Stimulated activated CD4-positive, alpha-beta T cell treated with anti-CD3 and anti-CD28 coated beads, Interleukin-4, amount 100 ng/mL, for 48 hours (primary cell): ENCODE results near the gene LRRC51.

Experiments
- DNase-seq, 2 donors: peaks; one replicate each; pipeline ENCODE4 v3.0.0-alpha.2; 2020; ENCODE audit warnings: low read depth in 2 of 2

The LRRC51 gene

GRCh38 chr11:72080326-72081183 lies at the start of gene LRRC51, which contains the start of gene NUMA1:
LRRC51 (plus strand) TSS chr11:72080850; CDS start chr11:72089084, 8,234 bp downstream.
NUMA1 (minus strand) TSS chr11:72080542; CDS start chr11:72035943, 44,599 bp downstream.
- DNase-seq, result peak; percentile 97

GRCh38 chr11:72036687-72037086 lies 44.0 kb upstream of the LRRC51 start:
- DNase-seq, result no peak

- no peak for DNase-seq
These were observed 42.9 kb upstream of the LRRC51 start for GRCh38 chr11:72037554-72038311.

GRCh38 chr11:72038491-72038890 lies 42.2 kb upstream of the LRRC51 start:
- DNase-seq, result no peak

GRCh38 chr11:72039031-72039855 lies 41.4 kb upstream of the LRRC51 start:
- no peak for DNase-seq

- no peak for DNase-seq
These were observed 40.7 kb upstream of the LRRC51 start for GRCh38 chr11:72039856-72040401.

GRCh38 chr11:72040491-72041363 lies 39.9 kb upstream of the LRRC51 start:
- peak; percentile 55 to 70 for DNase-seq

GRCh38 chr11:72041364-72042063 lies 39.1 kb upstream of the LRRC51 start:
- DNase-seq, result peak in 1 of 2 donors; percentile 26

- DNase-seq, result no peak
These were observed 38.4 kb upstream of the LRRC51 start for GRCh38 chr11:72042064-72042745.

- no peak for DNase-seq
These were observed 34.8 kb upstream of the LRRC51 start for GRCh38 chr11:72045849-72046248.

- DNase-seq, result no peak
These were observed 31.7 kb upstream of the LRRC51 start for GRCh38 chr11:72048766-72049460.

- DNase-seq, result no peak
These were observed 22.1 kb upstream of the LRRC51 start for GRCh38 chr11:72058416-72059034.

- DNase-seq, result no peak
These were observed 18.8 kb upstream of the LRRC51 start for GRCh38 chr11:72061739-72062396.

- DNase-seq, result no peak
These were observed 13.8 kb upstream of the LRRC51 start for GRCh38 chr11:72066855-72067254.

- DNase-seq, result no peak
These were observed 13.4 kb upstream of the LRRC51 start for GRCh38 chr11:72067266-72067665.

- no peak for DNase-seq
These were observed 13.0 kb upstream of the LRRC51 start for GRCh38 chr11:72067676-72068075.

- no peak for DNase-seq
These were observed 11.4 kb upstream of the LRRC51 start for GRCh38 chr11:72069200-72069599.

- peak in 1 of 2 donors; percentile 4 for DNase-seq
These were observed 10.8 kb upstream of the LRRC51 start for GRCh38 chr11:72069787-72070251.
